Measurements from ENCODE around the gene CTSF. TPM values are rescaled to one million over a fixed set of nuclear protein-coding genes. Genes with fewer than 3 reads are reported as not detected.

Gene CTSF
- total and polyA plus RNA-seq, 2 of the 13 experiments (the other 11 are each of a cell fraction or from before 2014, with no cell fraction given): not detected

GRCh38 chr11:66561975-66562248, 6.5 kb downstream of the CTSF start (continued):
- no peak for TF ChIP-seq ZXDC (CRISPR knock-in tag; IDR thresholded peaks at IDR 0.05)

- FAIRE-seq (no peak), ATAC-seq (no peak), DNase-seq (ENCODE audit: low spot score) (no peak)
- intact Hi-C loops (cut with micrococcal nuclease; ENCODE audit: unreplicated experiment): no loop called here
- H4K20me1 ChIP-seq (ENCODE audit: insufficient read depth, low read length): no peaks in the 10 kb centered on the region
- peaks cover 0 to 65% of the 10 kb centered on the region in 2 experiments; a peak in 4 of 5 replicates for H3K27me3 ChIP-seq (ENCODE audit: control insufficient read depth in 1 of 2, insufficient read depth in 2 of 2, low read length in 2 of 2)
- no peak overlapping the region for H3K9ac ChIP-seq (ENCODE audit: insufficient read depth, low read depth, low read length)
- no TSS peak for BruUV-seq (replicated peaks)
- CTCF ChIA-PET (ENCODE audit: low intra/inter-chr PET ratio, low total read pairs): no interaction called here
- in situ Hi-C loops (cut with HindIII; ENCODE audit: extremely low pct_ligation_motif_present, low pct_unique_long_range_greater_than_20kb): loop anchor here (25.0 kb wide), 1 partner anchor 276 kb away; the partner anchor contains the start of gene RCE1
- H2AFZ ChIP-seq (ENCODE audit: low read length): no peak overlapping the region
- no peak overlapping the region for H3K4me3 ChIP-seq (replicated peaks in 1 of 3; ENCODE audit: insufficient read depth in 1 of 3, low read depth in 2 of 3, low read length in 3 of 3)
- no peaks in the 10 kb centered on the region for H3K36me3 ChIP-seq (replicated peaks in 1 of 2; ENCODE audit: control insufficient read depth in 1 of 2, insufficient read depth in 2 of 2, low read length in 2 of 2)
- H3K27ac ChIP-seq (ENCODE audit: extremely low read length, insufficient read depth, low read length): no peak overlapping the region
- H3K4me2 ChIP-seq (ENCODE audit: low read depth, low read length): no peak overlapping the region
- H3K79me2 ChIP-seq (ENCODE audit: insufficient read depth, low read length): no peaks in the 10 kb centered on the region
- POLR2A ChIA-PET: interaction anchor here (1.0 to 1.5 kb wide), 3 partner anchors 31 to 117 kb away, joined by 3 to 4 read pairs (median 3); partner anchors contain the start of genes CCDC87, CCS, RBM14 and RBM4B
- no peaks in the 10 kb centered on the region for H3K9me3 ChIP-seq (ENCODE audit: low read length)
- 29% methylated on average over 4 of the region's 14 CpGs for WGBS (ENCODE audit: low lambda C conversion rate)
- TF ChIP-seq RELA (CRISPR knock-in tag; IDR thresholded peaks at IDR 0.05): no peak
- TF ChIP-seq ZNF703 (CRISPR knock-in tag; IDR thresholded peaks at IDR 0.05; ENCODE audit: borderline replicate concordance): no peak
- no peak for TF ChIP-seq GMEB1 (CRISPR knock-in tag; IDR thresholded peaks at IDR 0.05; ENCODE audit: borderline replicate concordance)
- no peaks in the 10 kb centered on the region for H3K4me1 ChIP-seq (ENCODE audit: insufficient read depth, low read length)
Observed at GRCh38 chr11:66561178-66561974, 7.0 kb downstream of the CTSF start.
